ENCODE data around the gene TENT5C.
A peak's percentile ranks its signal among the peaks of the same experiment; 100 is the strongest.

DNA sequence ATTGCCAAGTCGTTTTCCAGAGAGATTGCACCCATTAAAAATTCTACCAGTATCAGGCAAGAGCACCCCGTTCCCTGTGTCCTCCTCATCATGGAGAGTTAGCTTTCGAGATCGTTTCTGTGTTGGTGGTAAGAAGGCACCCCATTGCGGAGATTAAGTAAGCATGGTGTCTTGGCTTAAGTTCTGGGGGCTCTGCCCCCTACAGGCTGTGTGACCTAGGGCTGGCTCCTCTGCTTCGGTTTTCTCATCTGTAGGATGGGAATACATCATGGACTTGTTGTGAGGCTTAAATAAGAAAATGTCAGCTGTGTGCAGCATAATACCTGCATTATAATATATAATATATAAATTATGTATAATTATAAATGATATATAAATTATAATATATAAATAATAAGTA lies 36.8 kb upstream of the TENT5C start:
- TF ChIP-seq CTCF (IDR thresholded peaks at IDR 0.05; ENCODE audit: control extremely low read depth in 1 of 3, insufficient read depth in 1 of 3, low read depth in 1 of 3, low read length in 3 of 3): peak; percentile 22 to 32 (median 27); a peak in 3 of 4 replicates
- TF ChIP-seq JUN (IDR thresholded peaks at IDR 0.05; ENCODE audit: low read depth, low read length): no peak
- TF ChIP-seq SP1 (IDR thresholded peaks at IDR 0.05; ENCODE audit: low read depth, low read length): no peak
- no peak for TF ChIP-seq POLR2A (IDR thresholded peaks at IDR 0.05; ENCODE audit: control extremely low read depth in 1 of 2, low read depth in 2 of 2, low read length in 2 of 2)
- TF ChIP-seq CHD1 (IDR thresholded peaks at IDR 0.05; ENCODE audit: low read depth, low read length): no peak
- TF ChIP-seq RBBP5 (IDR thresholded peaks at IDR 0.05; ENCODE audit: borderline replicate concordance, low read depth, low read length): no peak
- TF ChIP-seq YY1 (IDR thresholded peaks at IDR 0.05; ENCODE audit: low read depth, low read length): no peak
- TF ChIP-seq POU5F1 (IDR thresholded peaks at IDR 0.05; ENCODE audit: low read depth, low read length): no peak
